Peyer's patch (tissue), 4 donors: Measurements from ENCODE around the gene ALG1L2.
"Not testable (repeated sequence)": the region's sequence is repeated elsewhere in the genome, so short reads cannot be mapped to it uniquely, and the experiment has no call there.

Experiments
- POLR2A ChIP-seq, 2 donors: fragments of 450-650 bp; IDR thresholded peaks; one replicate each; pipeline ENCODE4 v1.5.1; 2017; ENCODE audit warnings: antibody characterized with exemption in 2 of 2, mild to moderate bottlenecking in 2 of 2, moderate library complexity in 2 of 2
- TF ChIP-seq, protein P1 (sequence below), 6 experiments: fragments of 450-650 bp in 4 of 6; fragments of 200-600 bp in 2 of 6; sonication (generic) in 1 of 6; IDR thresholded peaks; one replicate each; pipeline ENCODE4 v1.5.1; 2017 to 2019; ENCODE audit warnings: antibody characterized with exemption in 6 of 6, mild to moderate bottlenecking in 3 of 6, moderate library complexity in 1 of 6

- TF ChIP-seq, protein P1, sequence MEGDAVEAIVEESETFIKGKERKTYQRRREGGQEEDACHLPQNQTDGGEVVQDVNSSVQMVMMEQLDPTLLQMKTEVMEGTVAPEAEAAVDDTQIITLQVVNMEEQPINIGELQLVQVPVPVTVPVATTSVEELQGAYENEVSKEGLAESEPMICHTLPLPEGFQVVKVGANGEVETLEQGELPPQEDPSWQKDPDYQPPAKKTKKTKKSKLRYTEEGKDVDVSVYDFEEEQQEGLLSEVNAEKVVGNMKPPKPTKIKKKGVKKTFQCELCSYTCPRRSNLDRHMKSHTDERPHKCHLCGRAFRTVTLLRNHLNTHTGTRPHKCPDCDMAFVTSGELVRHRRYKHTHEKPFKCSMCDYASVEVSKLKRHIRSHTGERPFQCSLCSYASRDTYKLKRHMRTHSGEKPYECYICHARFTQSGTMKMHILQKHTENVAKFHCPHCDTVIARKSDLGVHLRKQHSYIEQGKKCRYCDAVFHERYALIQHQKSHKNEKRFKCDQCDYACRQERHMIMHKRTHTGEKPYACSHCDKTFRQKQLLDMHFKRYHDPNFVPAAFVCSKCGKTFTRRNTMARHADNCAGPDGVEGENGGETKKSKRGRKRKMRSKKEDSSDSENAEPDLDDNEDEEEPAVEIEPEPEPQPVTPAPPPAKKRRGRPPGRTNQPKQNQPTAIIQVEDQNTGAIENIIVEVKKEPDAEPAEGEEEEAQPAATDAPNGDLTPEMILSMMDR (IDR thresholded peaks at IDR 0.05), result not testable (repeated sequence)
- not testable (repeated sequence) for TF ChIP-seq POLR2A (IDR thresholded peaks at IDR 0.05)
Observed at GRCh38 chr3:130122891-130123775, 41.5 kb downstream of the ALG1L2 start.
